Panc1 (cell line): ENCODE results near the gene CYP1B1. TPM values are rescaled to one million over a fixed set of nuclear protein-coding genes. Genes with fewer than 3 reads are reported as not detected.

Experiments
- ATAC-seq: fragments of 200-7000 bp; cut with Tn5 transposase; 2 replicates; pipeline ENCODE4 v1.9.1; 2020; ENCODE audit warnings: mild to moderate bottlenecking, moderate library complexity
- BruUV-seq: library from RNA; stranded (reverse); fragments of 400-500 nt; replicated peaks from 2 replicates; lab custom pipeline; 2021; lab: Mats Ljungman, UMichigan
- CTCF ChIA-PET: fragments of 300-600 bp; sonication (Branson Sonifier 250); formaldehyde crosslinking; loops from one replicate; lab custom pipeline; 2022; ENCODE audit warnings: antibody characterized with exemption; lab: Charles Lee
- POLR2A ChIA-PET: fragments of 300-600 bp; sonication (Branson Sonifier 250); formaldehyde crosslinking; loops from one replicate; lab custom pipeline; 2022; ENCODE audit warnings: antibody characterized with exemption; lab: Charles Lee
- DNase-seq: peaks from one replicate; pipeline ENCODE4 v3.0.0-alpha.2; 2010; ENCODE audit warnings: low read depth, low spot score
- H3K27ac ChIP-seq: 2 replicates; pipeline ENCODE4 v1.5.1; 2011; ENCODE audit warnings: mild to moderate bottlenecking, low read length, inconsistent platforms
- H3K27me3 ChIP-seq: fragments of 200-500 bp; sonication (Bioruptor generic); 2 replicates; pipeline ENCODE4 v1.6.0; 2014; ENCODE audit warnings: low read length, inconsistent platforms; ENCODE audit not compliant: control insufficient read depth, insufficient read depth
- H3K36me3 ChIP-seq: fragments of 200-500 bp; sonication (Bioruptor generic); 2 replicates; pipeline ENCODE4 v1.5.1; 2014; ENCODE audit warnings: inconsistent platforms, mild to moderate bottlenecking, low read length, moderate library complexity; ENCODE audit not compliant: control insufficient read depth, insufficient read depth
- H3K4me1 ChIP-seq: 2 replicates; pipeline ENCODE4 v1.5.1; 2011; ENCODE audit warnings: inconsistent platforms, mild to moderate bottlenecking, low read length, moderate library complexity; ENCODE audit not compliant: control insufficient read depth, insufficient read depth
- H3K4me3 ChIP-seq, 2 experiments: 2 replicates each; pipeline ENCODE4 v1.5.1; 2011 to 2012; ENCODE audit warnings: low read depth in 2 of 2, low read length in 2 of 2, mild to moderate bottlenecking in 2 of 2, inconsistent platforms in 1 of 2, moderate library complexity in 1 of 2
- H3K9me3 ChIP-seq: fragments of 200-500 bp; sonication (Bioruptor generic); 2 replicates; pipeline ENCODE4 v1.5.1; 2014; ENCODE audit warnings: low read depth, mild to moderate bottlenecking, inconsistent platforms, low read length, moderate library complexity; ENCODE audit not compliant: control insufficient read depth, insufficient read depth
- CTCF ChIP-seq: fragments of 450-650 bp; IDR thresholded peaks from 2 replicates; pipeline ENCODE4 v1.5.1; 2017; ENCODE audit warnings: mild to moderate bottlenecking
- POLR2AphosphoS5 ChIP-seq: IDR thresholded peaks from 2 replicates; pipeline ENCODE4 v1.6.1; 2012; ENCODE audit warnings: mild to moderate bottlenecking, low read depth, low read length, moderate library complexity
- SIN3A ChIP-seq: IDR thresholded peaks from 2 replicates; pipeline ENCODE4 v1.6.1; 2012; ENCODE audit warnings: low read depth, mild to moderate bottlenecking, low read length, moderate library complexity, borderline replicate concordance; ENCODE audit not compliant: insufficient read depth
- TCF7L2 ChIP-seq: IDR thresholded peaks from 2 replicates; pipeline ENCODE4 v1.6.1; 2011; ENCODE audit warnings: mild to moderate bottlenecking, low read depth, low read length, inconsistent platforms
- in situ Hi-C: cut with HindIII; loops from 2 replicates; pipeline ENCODE4 v1.10.0; 2016; ENCODE audit warnings: low sequenced_read_pairs, low pct_unique_long_range_greater_than_20kb
- intact Hi-C: fragments of 100-400 bp; cut with micrococcal nuclease; formaldehyde crosslinking; loops from one replicate; pipeline ENCODE4 v1.10.0; 2022; ENCODE audit not compliant: unreplicated experiment
- total RNA-seq: library from RNA; stranded (reverse); gene quantifications from one replicate; pipeline ENCODE4 v1.2.1, GENCODE V29; 2021; ENCODE audit not compliant: unreplicated experiment
- TF ChIP-seq, protein P1 (sequence below), 2 experiments: IDR thresholded peaks; 2 replicates each; pipeline ENCODE4 v1.6.1; 2011 to 2012; ENCODE audit warnings: low read depth in 2 of 2, control low read depth in 1 of 2, low read length in 1 of 2, mild to moderate bottlenecking in 1 of 2, moderate library complexity in 1 of 2; ENCODE audit not compliant: insufficient read depth in 1 of 2

The CYP1B1 gene
- total RNA-seq, 1 experiment from 2014 or later: 86.7 TPM

DNA sequence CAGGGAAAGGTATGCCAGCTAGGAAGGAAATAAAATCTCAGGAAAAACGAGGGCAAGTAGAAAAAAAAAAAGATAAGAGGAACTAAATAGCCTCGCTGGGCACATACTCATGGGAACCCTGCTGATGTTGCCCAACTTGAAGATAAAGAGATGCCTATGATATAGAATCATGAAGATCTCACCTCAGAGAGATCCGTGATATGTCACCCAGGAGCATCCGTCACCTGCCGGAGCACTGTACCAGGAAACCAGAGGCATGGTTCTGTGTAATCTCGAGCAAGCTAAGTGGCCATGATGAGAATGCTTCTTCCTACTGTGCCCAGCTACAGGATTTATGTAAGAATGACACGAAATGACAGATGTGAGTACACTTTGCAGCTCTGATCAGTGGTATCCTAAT is 40.0 kb downstream of the CYP1B1 start:
- no peaks in the 10 kb centered on the region for H3K9me3 ChIP-seq
- intact Hi-C loops (no loop called here), in situ Hi-C loops (no loop called here)
- H3K27me3 ChIP-seq: peaks cover 14% of the 10 kb centered on the region
- ChIA-PET CTCF (no interaction called here), POLR2A (no interaction called here)
- no peaks in the 10 kb centered on the region for H3K36me3 ChIP-seq
- ATAC-seq: no peak
- no peaks in the 10 kb centered on the region; the same call in 1 of the 2 replicates for H3K4me1 ChIP-seq
- H3K27ac ChIP-seq: no peak overlapping the region
- no TSS peak for BruUV-seq
- H3K4me3 ChIP-seq: no peak overlapping the region
- no peak for DNase-seq
- TF ChIP-seq, protein P1, sequence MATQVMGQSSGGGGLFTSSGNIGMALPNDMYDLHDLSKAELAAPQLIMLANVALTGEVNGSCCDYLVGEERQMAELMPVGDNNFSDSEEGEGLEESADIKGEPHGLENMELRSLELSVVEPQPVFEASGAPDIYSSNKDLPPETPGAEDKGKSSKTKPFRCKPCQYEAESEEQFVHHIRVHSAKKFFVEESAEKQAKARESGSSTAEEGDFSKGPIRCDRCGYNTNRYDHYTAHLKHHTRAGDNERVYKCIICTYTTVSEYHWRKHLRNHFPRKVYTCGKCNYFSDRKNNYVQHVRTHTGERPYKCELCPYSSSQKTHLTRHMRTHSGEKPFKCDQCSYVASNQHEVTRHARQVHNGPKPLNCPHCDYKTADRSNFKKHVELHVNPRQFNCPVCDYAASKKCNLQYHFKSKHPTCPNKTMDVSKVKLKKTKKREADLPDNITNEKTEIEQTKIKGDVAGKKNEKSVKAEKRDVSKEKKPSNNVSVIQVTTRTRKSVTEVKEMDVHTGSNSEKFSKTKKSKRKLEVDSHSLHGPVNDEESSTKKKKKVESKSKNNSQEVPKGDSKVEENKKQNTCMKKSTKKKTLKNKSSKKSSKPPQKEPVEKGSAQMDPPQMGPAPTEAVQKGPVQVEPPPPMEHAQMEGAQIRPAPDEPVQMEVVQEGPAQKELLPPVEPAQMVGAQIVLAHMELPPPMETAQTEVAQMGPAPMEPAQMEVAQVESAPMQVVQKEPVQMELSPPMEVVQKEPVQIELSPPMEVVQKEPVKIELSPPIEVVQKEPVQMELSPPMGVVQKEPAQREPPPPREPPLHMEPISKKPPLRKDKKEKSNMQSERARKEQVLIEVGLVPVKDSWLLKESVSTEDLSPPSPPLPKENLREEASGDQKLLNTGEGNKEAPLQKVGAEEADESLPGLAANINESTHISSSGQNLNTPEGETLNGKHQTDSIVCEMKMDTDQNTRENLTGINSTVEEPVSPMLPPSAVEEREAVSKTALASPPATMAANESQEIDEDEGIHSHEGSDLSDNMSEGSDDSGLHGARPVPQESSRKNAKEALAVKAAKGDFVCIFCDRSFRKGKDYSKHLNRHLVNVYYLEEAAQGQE (IDR thresholded peaks at IDR 0.05; ENCODE audit: insufficient read depth in 1 of 2, low read depth in 2 of 2, low read length in 1 of 2): no peak

DNA sequence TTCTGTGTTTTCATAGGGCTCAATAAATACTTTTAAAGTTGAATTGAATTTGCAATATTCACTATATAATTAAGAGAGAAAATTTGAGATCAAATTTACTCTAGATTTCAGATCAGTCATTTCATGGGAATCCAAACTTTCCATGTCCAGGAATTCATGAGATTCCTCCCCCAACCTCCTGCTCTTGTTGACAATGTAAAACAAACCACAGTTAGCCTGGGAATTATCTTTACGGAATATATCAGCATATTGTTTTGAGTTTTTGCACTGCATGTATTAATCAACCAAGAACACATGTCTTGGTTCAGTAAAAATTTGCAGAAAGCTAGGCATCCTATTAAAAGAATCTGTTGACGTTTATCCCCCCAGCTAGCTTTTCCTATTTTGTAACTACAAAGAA is 42.3 kb downstream of the CYP1B1 start:
- Histone ChIP-seq H3K4me1 (no peaks in the 10 kb centered on the region; the same call in 1 of the 2 replicates), H3K9me3 (no peaks in the 10 kb centered on the region), H3K27me3 (peaks cover 14% of the 10 kb centered on the region), H3K36me3 (no peaks in the 10 kb centered on the region), H3K27ac (no peak overlapping the region), H3K4me3 (no peak overlapping the region)
- no peak for ATAC-seq
- BruUV-seq: no TSS peak
- in situ Hi-C loops (no loop called here), intact Hi-C loops (no loop called here)
- DNase-seq: no peak
- TF ChIP-seq SIN3A (no peak), TCF7L2 (no peak), POLR2AphosphoS5 (no peak), CTCF (no peak)
- TF ChIP-seq, protein P1 (IDR thresholded peaks at IDR 0.05; ENCODE audit: insufficient read depth in 1 of 2, low read depth in 2 of 2, low read length in 1 of 2): no peak
- CTCF ChIA-PET: no interaction called here
- POLR2A ChIA-PET: no interaction called here
